Mesothelial cell of epicardium (in vitro differentiated cells): ENCODE measurements around the gene HSPA1L. TPM values are rescaled to one million over a fixed set of nuclear protein-coding genes. Genes with fewer than 3 reads are reported as not detected.

ENCODE experiments used
- DNase-seq, 2 experiments: peaks; one replicate each; pipeline ENCODE4 v3.0.0; 2021; ENCODE audit warnings: low spot score in 2 of 2; ENCODE audit not compliant: unreplicated experiment in 2 of 2
- H3K27ac Mint-ChIP-seq: 2 replicates; pipeline ENCODE4 v1.8.0; 2021; ENCODE audit warnings: mixed read lengths
- H3K27me3 Mint-ChIP-seq: 2 replicates; pipeline ENCODE4 v1.8.0; 2021; ENCODE audit warnings: low read depth, mixed read lengths
- H3K36me3 Mint-ChIP-seq: 2 replicates; pipeline ENCODE4 v1.8.0; 2021; ENCODE audit warnings: mixed read lengths
- H3K4me1 Mint-ChIP-seq: 2 replicates; pipeline ENCODE4 v1.8.0; 2021; ENCODE audit warnings: mixed read lengths
- H3K4me3 Mint-ChIP-seq: 2 replicates; pipeline ENCODE4 v1.8.0; 2021; ENCODE audit warnings: mild to moderate bottlenecking, moderate library complexity, mixed read lengths
- H3K9me3 Mint-ChIP-seq: 2 replicates; pipeline ENCODE4 v1.8.0; 2021; ENCODE audit warnings: mixed read lengths
- total RNA-seq: library from RNA; stranded (reverse); gene quantifications from 3 replicates; pipeline ENCODE4 v1.2.1, GENCODE V29; 2021
- TF ChIP-seq, protein P1 (sequence below): fragments of 200-600 bp; sonication (generic); IDR thresholded peaks from one replicate; pipeline ENCODE4 v1.5.0; 2021; ENCODE audit warnings: antibody characterized with exemption; ENCODE audit not compliant: unreplicated experiment

Gene HSPA1L
- total RNA-seq, 1 donor from 2014 or later, result 2.2 TPM

DNA sequence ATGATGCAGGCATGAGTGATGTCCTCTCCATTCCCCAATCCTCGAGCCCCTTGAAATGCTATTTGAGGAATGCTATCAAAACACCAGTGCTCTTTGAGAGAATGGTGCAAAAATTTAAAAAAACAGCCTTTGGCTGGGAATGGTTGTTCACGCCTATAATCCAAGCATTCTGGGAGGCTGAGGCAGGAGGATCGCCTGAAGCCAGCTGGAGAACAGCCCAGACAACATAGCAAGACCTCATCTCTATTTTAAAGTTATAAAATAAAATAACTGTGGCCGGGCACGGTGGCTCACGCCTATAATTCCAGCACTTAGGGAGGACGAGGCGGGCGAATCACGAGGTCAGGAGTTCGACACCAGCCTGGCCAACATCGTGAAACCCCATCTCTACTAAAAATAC lies 15.3 kb downstream of the HSPA1L start:
- TF ChIP-seq, protein P1, sequence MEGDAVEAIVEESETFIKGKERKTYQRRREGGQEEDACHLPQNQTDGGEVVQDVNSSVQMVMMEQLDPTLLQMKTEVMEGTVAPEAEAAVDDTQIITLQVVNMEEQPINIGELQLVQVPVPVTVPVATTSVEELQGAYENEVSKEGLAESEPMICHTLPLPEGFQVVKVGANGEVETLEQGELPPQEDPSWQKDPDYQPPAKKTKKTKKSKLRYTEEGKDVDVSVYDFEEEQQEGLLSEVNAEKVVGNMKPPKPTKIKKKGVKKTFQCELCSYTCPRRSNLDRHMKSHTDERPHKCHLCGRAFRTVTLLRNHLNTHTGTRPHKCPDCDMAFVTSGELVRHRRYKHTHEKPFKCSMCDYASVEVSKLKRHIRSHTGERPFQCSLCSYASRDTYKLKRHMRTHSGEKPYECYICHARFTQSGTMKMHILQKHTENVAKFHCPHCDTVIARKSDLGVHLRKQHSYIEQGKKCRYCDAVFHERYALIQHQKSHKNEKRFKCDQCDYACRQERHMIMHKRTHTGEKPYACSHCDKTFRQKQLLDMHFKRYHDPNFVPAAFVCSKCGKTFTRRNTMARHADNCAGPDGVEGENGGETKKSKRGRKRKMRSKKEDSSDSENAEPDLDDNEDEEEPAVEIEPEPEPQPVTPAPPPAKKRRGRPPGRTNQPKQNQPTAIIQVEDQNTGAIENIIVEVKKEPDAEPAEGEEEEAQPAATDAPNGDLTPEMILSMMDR, result no peak
- peaks cover 6% of the 10 kb centered on the region for H3K36me3 Mint-ChIP-seq

GRCh38 chr6:31797588-31797987 lies 17.5 kb downstream of the HSPA1L start:
- peaks cover 6% of the 10 kb centered on the region for H3K36me3 Mint-ChIP-seq

More for the DNA sequence above, 15.3 kb downstream of the HSPA1L start:
- Mint-ChIP-seq H3K27me3 (no peaks in the 10 kb centered on the region), H3K4me1 (no peaks in the 10 kb centered on the region), H3K9me3 (no peaks in the 10 kb centered on the region), H3K4me3 (no peak overlapping the region), H3K27ac (no peak overlapping the region)
- no peak for DNase-seq

GRCh38 chr6:31796993-31797385 lies 18.1 kb downstream of the HSPA1L start:
- Mint-ChIP-seq H3K4me3 (peak overlapping the region; percentile 57), H3K27me3 (no peaks in the 10 kb centered on the region)

More at GRCh38 chr6:31797588-31797987, 17.5 kb downstream of the HSPA1L start:
- no peak for DNase-seq
- no peaks in the 10 kb centered on the region for H3K9me3 Mint-ChIP-seq
- H3K4me3 Mint-ChIP-seq, result no peak overlapping the region
- TF ChIP-seq, protein P1, result no peak
- no peaks in the 10 kb centered on the region for H3K27me3 Mint-ChIP-seq
- H3K4me1 Mint-ChIP-seq, result peaks cover 10% of the 10 kb centered on the region
- peak overlapping the region; percentile 64 for H3K27ac Mint-ChIP-seq

GRCh38 chr6:31795616-31796298 lies 19.3 kb downstream of the HSPA1L start, which contains the start of gene VARS1:
Gene VARS1 (minus strand): TSS chr6:31795752. CDS start chr6:31795217, 535 bp downstream.
- Mint-ChIP-seq H3K27me3 (no peaks in the 10 kb centered on the region), H3K4me3 (peak within 1 kb of the TSS; percentile 99), H3K36me3 (peaks cover 5% of the 10 kb centered on the region), H3K9me3 (no peaks in the 10 kb centered on the region), H3K27ac (peak within 1 kb of the TSS; percentile 100), H3K4me1 (peaks cover 12% of the 10 kb centered on the region)
- TF ChIP-seq, protein P1, result peak; percentile 60
- DNase-seq, result peak; percentile 73 to 87

More at GRCh38 chr6:31796993-31797385, 18.1 kb downstream of the HSPA1L start:
- H3K27ac Mint-ChIP-seq, result peak overlapping the region; percentile 68
- no peak for DNase-seq
- peaks cover 6% of the 10 kb centered on the region for H3K36me3 Mint-ChIP-seq
- TF ChIP-seq, protein P1, result no peak
- peaks cover 10% of the 10 kb centered on the region for H3K4me1 Mint-ChIP-seq
- H3K9me3 Mint-ChIP-seq, result no peaks in the 10 kb centered on the region

DNA sequence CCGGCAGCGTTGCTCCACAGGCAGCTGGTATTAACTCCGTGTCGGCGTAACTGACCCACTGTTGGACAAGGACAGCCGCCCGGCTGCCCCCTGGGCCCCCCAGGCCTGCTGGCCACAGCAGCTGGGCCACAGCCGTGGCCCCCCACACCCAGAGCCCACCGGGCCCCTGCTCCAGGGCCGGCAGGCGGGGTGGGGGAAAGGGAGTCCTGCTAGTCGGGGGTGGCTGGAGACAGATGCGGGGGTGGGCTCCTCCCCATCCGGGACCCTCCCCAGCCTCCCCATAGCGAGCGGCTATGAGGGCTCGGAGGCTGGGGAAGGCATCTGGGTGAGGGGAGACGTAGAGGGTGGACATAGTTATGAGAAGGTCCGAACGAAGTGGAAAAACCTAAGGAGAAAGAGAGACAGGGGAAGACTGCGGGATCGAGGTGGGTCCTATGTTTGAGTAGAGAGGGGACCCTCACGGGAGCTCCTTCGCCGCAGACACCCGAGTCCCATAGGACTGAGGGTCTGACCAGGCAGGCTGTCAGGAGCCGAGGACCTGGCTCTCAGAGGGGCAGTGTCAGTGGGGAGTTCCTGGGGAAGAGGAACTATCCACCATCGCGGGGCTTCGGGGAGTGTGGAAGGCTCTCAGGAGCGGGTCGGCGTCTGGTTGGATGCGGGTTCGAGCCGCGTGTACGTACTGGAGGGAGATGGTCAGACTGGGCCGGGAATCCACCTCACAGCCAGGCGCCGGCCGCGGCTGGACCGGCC lies 20.0 kb downstream of the HSPA1L start:
- H3K9me3 Mint-ChIP-seq, result no peaks in the 10 kb centered on the region

More for the DNA sequence above, 20.0 kb downstream of the HSPA1L start:
- peak in 1 of 2 experiments; percentile 57 for DNase-seq
- Mint-ChIP-seq H3K36me3 (peaks cover 8% of the 10 kb centered on the region), H3K4me3 (peak overlapping the region; percentile 99), H3K27ac (peak overlapping the region; percentile 100), H3K4me1 (peaks cover 12% of the 10 kb centered on the region), H3K27me3 (no peaks in the 10 kb centered on the region)
- TF ChIP-seq, protein P1, result no peak
